Upper lobe of left lung (tissue), 4 donors: ENCODE data around the gene CDC42.

Experiments used
- CTCF ChIP-seq, 6 experiments: fragments of 450-650 bp in 4 of 6; fragments of 200-600 bp in 2 of 6; sonication (generic) in 2 of 6; IDR thresholded peaks; one replicate each; pipeline ENCODE4 v1.5.1; 2016 to 2019; ENCODE audit warnings: antibody characterized with exemption in 6 of 6
- POLR2A ChIP-seq, 4 donors: fragments of 450-650 bp; IDR thresholded peaks; one replicate each; pipeline ENCODE4 v1.5.1; 2016 to 2017; ENCODE audit warnings: antibody characterized with exemption in 4 of 4, mild to moderate bottlenecking in 2 of 4

GRCh38 chr1:22051607-22052114 lies 848 bp upstream of the CDC42 start:
- TF ChIP-seq CTCF (IDR thresholded peaks at IDR 0.05) = no peak
- no peak for TF ChIP-seq POLR2A (IDR thresholded peaks at IDR 0.05)
